GM12878 (cell line): Measurements from ENCODE around the gene CASP8AP2. TPM values are rescaled to one million over a fixed set of nuclear protein-coding genes. Genes with fewer than 3 reads are reported as not detected.

Experiments
- ATF3 ChIP-seq: IDR thresholded peaks from 2 replicates; pipeline ENCODE4 v1.6.1; 2011; ENCODE audit warnings: low read depth, mild to moderate bottlenecking, low read length, moderate library complexity, borderline replicate concordance; ENCODE audit errors: extremely low read depth
- EGR1 ChIP-seq, 2 experiments: IDR thresholded peaks; 1 replicate in 1 of 2; 2 replicates in 1 of 2; pipeline ENCODE4 v1.6.1; 2011 to 2012; ENCODE audit warnings: low read depth in 2 of 2, low read length in 2 of 2, borderline replicate concordance in 1 of 2, mild to moderate bottlenecking in 1 of 2, moderate library complexity in 1 of 2
- ETV6 ChIP-seq, 2 experiments: fragments of 450-650 bp in 1 of 2; IDR thresholded peaks in 1 of 2; conservative IDR thresholded peaks in 1 of 2; 2 replicates each; pipeline ENCODE4 v1.6.1; 2014; ENCODE audit warnings: antibody characterized with exemption in 1 of 2, borderline replicate concordance in 1 of 2, low read depth in 1 of 2, mild to moderate bottlenecking in 1 of 2, moderate library complexity in 1 of 2
- GATAD2B ChIP-seq: fragments of 450-650 bp; conservative IDR thresholded peaks from 2 replicates; pipeline ENCODE4 v1.6.1; 2017; ENCODE audit warnings: low read depth, mild to moderate bottlenecking, moderate library complexity
- MEF2A ChIP-seq: IDR thresholded peaks from 2 replicates; pipeline ENCODE4 v1.6.1; 2011; ENCODE audit warnings: low read depth, mild to moderate bottlenecking, low read length, moderate library complexity; ENCODE audit not compliant: insufficient read depth
- NBN ChIP-seq: fragments of 450-650 bp; IDR thresholded peaks from 2 replicates; pipeline ENCODE4 v1.6.1; 2016
- NFYA ChIP-seq: IDR thresholded peaks from 2 replicates; pipeline ENCODE4 v1.6.1; 2011; ENCODE audit warnings: low read depth, mild to moderate bottlenecking, low read length, improper control_type of control experiment, borderline replicate concordance
- NR2F1 ChIP-seq: fragments of 450-650 bp; conservative IDR thresholded peaks from 2 replicates; pipeline ENCODE4 v1.6.1; 2017; ENCODE audit warnings: mild to moderate bottlenecking
- SKIL ChIP-seq: fragments of 450-650 bp; IDR thresholded peaks from 2 replicates; pipeline ENCODE4 v1.6.1; 2017; ENCODE audit warnings: mild to moderate bottlenecking, low read depth, inconsistent platforms; ENCODE audit not compliant: poor library complexity, severe bottlenecking
- SPI1 ChIP-seq: IDR thresholded peaks from 2 replicates; pipeline ENCODE4 v1.6.1; 2011; ENCODE audit warnings: low read depth, mild to moderate bottlenecking, low read length, moderate library complexity, borderline replicate concordance; ENCODE audit not compliant: insufficient read depth
- TARDBP ChIP-seq: IDR thresholded peaks from 2 replicates; pipeline ENCODE4 v1.6.1; 2016; ENCODE audit warnings: borderline replicate concordance
- TBL1XR1 ChIP-seq: IDR thresholded peaks from 2 replicates; pipeline ENCODE4 v1.6.1; 2012; ENCODE audit warnings: low read depth, low read length, improper control_type of control experiment
- polyA plus RNA-seq, 11 experiments: library from polyadenylated mRNA; depleted of rRNA in 4 of 11; unstranded in 6 of 11; stranded (reverse) in 5 of 11; fragments of >200 nt; fragmentation: Nextera tagmentation in 4 of 11; fragmentation: Illumina TruSeq in 1 of 11; extraction: Ambion mirVana in 4 of 11; extraction: Trizol in 1 of 11; gene quantifications; 1 replicate in 1 of 11; 2 replicates in 10 of 11; pipeline versions ENCODE4 v1.2.1 to v1.2.3, GENCODE V29; 2011 to 2016; ENCODE audit warnings: inconsistent platforms in 2 of 11, missing spikeins in 2 of 11, low read depth in 1 of 11
- total RNA-seq, 4 experiments: library from RNA; depleted of rRNA in 3 of 4; stranded (reverse); fragments of >200 nt in 3 of 4; fragmentation: Illumina TruSeq in 1 of 4; extraction: Trizol in 1 of 4; gene quantifications; 2 replicates each; pipeline versions ENCODE4 v1.2.1 to v1.2.3, GENCODE V29; 2013 to 2021
- TF ChIP-seq, protein P1 (sequence below): fragments of 450-650 bp; IDR thresholded peaks from 2 replicates; pipeline ENCODE4 v1.6.1; 2018; ENCODE audit warnings: mild to moderate bottlenecking, low read depth, moderate library complexity; ENCODE audit not compliant: partially characterized antibody
- TF ChIP-seq, protein P2 (sequence below): fragments of 450-650 bp; IDR thresholded peaks from 2 replicates; pipeline ENCODE4 v1.6.1; 2018; ENCODE audit warnings: borderline replicate concordance, mild to moderate bottlenecking; ENCODE audit not compliant: partially characterized antibody
- TF ChIP-seq, protein P3 (sequence below): fragments of 450-650 bp; IDR thresholded peaks from 2 replicates; pipeline ENCODE4 v1.6.1; 2017; ENCODE audit warnings: mild to moderate bottlenecking, moderate library complexity

The CASP8AP2 gene
- total and polyA plus RNA-seq, 10 of the 15 experiments (the other 5 are each of a cell fraction or from before 2014, with no cell fraction given), result 11.1 to 28.7 (median 17.1) TPM

DNA sequence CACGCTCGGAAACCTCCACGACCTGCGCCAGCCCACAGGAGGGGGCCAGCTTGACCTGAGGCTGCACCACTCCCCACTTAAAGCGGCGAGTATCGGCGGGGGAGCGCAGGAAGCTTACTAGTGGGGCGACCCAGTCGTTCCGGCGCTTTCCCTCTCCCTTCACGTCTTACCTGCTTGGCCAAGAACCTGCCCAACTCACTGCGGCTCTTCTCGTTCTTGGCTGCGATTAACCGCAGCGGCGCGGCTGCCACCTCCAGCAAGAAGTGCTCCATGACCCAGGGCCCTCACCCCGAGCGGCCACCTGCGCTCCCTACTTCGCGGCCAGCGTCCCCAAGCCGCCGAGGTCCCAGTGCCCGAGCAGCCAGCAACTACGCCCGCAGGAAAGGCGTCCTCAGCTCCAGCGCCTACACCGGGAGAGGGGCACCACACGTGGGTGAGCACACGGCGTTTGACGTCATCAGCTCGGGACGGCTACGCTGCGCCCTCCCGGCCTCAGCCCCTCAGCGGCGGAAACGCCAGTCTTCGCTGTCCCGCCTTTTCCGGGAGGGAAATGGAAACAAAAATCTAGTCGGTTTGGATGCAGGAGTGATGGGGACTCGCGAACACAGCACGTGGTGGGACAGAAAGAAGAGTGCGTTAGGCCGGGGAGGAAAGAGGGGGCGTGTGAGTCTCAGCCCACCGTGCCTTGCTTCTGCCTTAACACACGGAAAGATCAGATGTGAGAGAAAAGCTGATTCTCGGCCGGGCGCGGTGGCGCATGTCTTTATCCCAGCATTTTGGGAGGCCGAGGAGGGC lies 10.1 kb upstream of the CASP8AP2 start, which contains the start of gene MDN1 (continued):
- TF ChIP-seq, protein P1, sequence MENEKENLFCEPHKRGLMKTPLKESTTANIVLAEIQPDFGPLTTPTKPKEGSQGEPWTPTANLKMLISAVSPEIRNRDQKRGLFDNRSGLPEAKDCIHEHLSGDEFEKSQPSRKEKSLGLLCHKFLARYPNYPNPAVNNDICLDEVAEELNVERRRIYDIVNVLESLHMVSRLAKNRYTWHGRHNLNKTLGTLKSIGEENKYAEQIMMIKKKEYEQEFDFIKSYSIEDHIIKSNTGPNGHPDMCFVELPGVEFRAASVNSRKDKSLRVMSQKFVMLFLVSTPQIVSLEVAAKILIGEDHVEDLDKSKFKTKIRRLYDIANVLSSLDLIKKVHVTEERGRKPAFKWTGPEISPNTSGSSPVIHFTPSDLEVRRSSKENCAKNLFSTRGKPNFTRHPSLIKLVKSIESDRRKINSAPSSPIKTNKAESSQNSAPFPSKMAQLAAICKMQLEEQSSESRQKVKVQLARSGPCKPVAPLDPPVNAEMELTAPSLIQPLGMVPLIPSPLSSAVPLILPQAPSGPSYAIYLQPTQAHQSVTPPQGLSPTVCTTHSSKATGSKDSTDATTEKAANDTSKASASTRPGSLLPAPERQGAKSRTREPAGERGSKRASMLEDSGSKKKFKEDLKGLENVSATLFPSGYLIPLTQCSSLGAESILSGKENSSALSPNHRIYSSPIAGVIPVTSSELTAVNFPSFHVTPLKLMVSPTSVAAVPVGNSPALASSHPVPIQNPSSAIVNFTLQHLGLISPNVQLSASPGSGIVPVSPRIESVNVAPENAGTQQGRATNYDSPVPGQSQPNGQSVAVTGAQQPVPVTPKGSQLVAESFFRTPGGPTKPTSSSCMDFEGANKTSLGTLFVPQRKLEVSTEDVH, result no peak
- TF ChIP-seq NBN (peak; percentile 96; the same call in 1 of the 2 replicates), SKIL (no peak), NFYA (no peak), MEF2A (peak; percentile 53; the same call in 1 of the 2 replicates), GATAD2B (no peak), SPI1 (peak; percentile 14; the same call in 1 of the 2 replicates), EGR1 (IDR thresholded peaks at IDR 0.05; ENCODE audit: borderline replicate concordance in 1 of 2, low read depth in 2 of 2, low read length in 2 of 2) (no peak; a peak in 1 of 3 replicates), NR2F1 (peak; percentile 66), ETV6 (conservative IDR thresholded peaks at IDR 0.05 in 1 of 2, IDR thresholded peaks at IDR 0.05 in 1 of 2; ENCODE audit: borderline replicate concordance in 1 of 2, low read depth in 1 of 2) (peak in 1 of 2 experiments; percentile 39; a peak in 1 of 4 replicates), ATF3 (peak; percentile 89; the same call in 1 of the 2 replicates), TARDBP (peak; percentile 73; the same call in 1 of the 2 replicates), TBL1XR1 (0 out of 2 replicates have a peak, but pooled peaks have one; percentile 32)
- TF ChIP-seq, protein P2, sequence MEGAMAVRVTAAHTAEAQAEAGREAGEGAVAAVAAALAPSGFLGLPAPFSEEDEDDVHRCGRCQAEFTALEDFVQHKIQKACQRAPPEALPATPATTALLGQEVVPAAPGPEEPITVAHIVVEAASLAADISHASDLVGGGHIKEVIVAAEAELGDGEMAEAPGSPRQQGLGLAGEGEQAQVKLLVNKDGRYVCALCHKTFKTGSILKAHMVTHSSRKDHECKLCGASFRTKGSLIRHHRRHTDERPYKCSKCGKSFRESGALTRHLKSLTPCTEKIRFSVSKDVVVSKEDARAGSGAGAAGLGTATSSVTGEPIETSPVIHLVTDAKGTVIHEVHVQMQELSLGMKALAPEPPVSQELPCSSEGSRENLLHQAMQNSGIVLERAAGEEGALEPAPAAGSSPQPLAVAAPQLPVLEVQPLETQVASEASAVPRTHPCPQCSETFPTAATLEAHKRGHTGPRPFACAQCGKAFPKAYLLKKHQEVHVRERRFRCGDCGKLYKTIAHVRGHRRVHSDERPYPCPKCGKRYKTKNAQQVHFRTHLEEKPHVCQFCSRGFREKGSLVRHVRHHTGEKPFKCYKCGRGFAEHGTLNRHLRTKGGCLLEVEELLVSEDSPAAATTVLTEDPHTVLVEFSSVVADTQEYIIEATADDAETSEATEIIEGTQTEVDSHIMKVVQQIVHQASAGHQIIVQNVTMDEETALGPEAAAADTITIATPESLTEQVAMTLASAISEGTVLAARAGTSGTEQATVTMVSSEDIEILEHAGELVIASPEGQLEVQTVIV, result no peak
- TF ChIP-seq, protein P3, sequence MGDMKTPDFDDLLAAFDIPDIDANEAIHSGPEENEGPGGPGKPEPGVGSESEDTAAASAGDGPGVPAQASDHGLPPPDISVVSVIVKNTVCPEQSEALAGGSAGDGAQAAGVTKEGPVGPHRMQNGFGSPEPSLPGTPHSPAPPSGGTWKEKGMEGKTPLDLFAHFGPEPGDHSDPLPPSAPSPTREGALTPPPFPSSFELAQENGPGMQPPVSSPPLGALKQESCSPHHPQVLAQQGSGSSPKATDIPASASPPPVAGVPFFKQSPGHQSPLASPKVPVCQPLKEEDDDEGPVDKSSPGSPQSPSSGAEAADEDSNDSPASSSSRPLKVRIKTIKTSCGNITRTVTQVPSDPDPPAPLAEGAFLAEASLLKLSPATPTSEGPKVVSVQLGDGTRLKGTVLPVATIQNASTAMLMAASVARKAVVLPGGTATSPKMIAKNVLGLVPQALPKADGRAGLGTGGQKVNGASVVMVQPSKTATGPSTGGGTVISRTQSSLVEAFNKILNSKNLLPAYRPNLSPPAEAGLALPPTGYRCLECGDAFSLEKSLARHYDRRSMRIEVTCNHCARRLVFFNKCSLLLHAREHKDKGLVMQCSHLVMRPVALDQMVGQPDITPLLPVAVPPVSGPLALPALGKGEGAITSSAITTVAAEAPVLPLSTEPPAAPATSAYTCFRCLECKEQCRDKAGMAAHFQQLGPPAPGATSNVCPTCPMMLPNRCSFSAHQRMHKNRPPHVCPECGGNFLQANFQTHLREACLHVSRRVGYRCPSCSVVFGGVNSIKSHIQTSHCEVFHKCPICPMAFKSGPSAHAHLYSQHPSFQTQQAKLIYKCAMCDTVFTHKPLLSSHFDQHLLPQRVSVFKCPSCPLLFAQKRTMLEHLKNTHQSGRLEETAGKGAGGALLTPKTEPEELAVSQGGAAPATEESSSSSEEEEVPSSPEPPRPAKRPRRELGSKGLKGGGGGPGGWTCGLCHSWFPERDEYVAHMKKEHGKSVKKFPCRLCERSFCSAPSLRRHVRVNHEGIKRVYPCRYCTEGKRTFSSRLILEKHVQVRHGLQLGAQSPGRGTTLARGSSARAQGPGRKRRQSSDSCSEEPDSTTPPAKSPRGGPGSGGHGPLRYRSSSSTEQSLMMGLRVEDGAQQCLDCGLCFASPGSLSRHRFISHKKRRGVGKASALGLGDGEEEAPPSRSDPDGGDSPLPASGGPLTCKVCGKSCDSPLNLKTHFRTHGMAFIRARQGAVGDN, result peak; percentile 60
